ENCODE results near the gene ESRP2.

DNA sequence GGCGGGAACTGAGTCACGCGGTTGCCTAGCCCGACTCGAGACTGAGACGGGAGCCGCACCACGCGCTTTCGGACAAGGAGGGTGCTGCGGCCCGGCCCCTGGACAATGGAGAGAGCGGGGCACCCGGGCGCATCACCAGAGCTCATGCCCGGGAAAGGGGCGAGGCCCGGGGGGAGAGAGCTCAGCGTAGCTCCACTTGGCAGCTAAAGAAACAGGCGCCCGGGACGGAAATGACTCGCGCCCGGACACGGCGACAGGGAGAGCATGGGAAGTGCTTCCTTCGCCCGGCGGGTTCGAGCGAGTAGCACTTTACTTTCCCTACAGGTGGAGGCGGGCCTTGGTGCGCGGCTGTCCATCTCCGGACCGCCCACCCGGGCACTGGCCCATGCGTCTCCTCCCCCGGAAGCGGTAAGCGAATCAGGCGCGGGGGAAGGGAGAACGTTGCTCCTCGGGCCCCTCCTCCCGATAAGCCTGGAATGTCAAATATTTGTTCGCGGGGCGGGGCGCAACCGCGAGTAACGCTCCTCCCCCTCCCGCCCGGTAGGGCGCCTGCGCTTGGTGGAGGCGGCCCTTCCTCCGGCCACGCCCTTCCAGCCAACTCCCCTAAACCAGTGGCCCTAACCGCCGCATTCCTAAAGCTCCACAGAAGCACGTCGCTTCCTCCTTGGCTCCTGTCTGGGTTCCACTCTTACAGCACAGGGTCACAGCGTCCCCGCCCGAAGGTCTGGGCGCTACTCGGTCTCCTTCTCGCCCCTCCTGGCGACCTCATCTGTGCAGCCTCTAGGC is 1.5 kb upstream of the ESRP2 start:
- TF ChIP-seq, protein P1, sequence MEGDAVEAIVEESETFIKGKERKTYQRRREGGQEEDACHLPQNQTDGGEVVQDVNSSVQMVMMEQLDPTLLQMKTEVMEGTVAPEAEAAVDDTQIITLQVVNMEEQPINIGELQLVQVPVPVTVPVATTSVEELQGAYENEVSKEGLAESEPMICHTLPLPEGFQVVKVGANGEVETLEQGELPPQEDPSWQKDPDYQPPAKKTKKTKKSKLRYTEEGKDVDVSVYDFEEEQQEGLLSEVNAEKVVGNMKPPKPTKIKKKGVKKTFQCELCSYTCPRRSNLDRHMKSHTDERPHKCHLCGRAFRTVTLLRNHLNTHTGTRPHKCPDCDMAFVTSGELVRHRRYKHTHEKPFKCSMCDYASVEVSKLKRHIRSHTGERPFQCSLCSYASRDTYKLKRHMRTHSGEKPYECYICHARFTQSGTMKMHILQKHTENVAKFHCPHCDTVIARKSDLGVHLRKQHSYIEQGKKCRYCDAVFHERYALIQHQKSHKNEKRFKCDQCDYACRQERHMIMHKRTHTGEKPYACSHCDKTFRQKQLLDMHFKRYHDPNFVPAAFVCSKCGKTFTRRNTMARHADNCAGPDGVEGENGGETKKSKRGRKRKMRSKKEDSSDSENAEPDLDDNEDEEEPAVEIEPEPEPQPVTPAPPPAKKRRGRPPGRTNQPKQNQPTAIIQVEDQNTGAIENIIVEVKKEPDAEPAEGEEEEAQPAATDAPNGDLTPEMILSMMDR (IDR thresholded peaks at IDR 0.05; ENCODE audit: insufficient read depth, low read length), result no peak
- peak; percentile 4; the same call in 1 of the 2 replicates for TF ChIP-seq GABPA (IDR thresholded peaks at IDR 0.05; ENCODE audit: low read depth)
- peak; percentile 86 for TF ChIP-seq POLR2AphosphoS5 (IDR thresholded peaks at IDR 0.05; ENCODE audit: low read depth)
- TF ChIP-seq, protein P2, sequence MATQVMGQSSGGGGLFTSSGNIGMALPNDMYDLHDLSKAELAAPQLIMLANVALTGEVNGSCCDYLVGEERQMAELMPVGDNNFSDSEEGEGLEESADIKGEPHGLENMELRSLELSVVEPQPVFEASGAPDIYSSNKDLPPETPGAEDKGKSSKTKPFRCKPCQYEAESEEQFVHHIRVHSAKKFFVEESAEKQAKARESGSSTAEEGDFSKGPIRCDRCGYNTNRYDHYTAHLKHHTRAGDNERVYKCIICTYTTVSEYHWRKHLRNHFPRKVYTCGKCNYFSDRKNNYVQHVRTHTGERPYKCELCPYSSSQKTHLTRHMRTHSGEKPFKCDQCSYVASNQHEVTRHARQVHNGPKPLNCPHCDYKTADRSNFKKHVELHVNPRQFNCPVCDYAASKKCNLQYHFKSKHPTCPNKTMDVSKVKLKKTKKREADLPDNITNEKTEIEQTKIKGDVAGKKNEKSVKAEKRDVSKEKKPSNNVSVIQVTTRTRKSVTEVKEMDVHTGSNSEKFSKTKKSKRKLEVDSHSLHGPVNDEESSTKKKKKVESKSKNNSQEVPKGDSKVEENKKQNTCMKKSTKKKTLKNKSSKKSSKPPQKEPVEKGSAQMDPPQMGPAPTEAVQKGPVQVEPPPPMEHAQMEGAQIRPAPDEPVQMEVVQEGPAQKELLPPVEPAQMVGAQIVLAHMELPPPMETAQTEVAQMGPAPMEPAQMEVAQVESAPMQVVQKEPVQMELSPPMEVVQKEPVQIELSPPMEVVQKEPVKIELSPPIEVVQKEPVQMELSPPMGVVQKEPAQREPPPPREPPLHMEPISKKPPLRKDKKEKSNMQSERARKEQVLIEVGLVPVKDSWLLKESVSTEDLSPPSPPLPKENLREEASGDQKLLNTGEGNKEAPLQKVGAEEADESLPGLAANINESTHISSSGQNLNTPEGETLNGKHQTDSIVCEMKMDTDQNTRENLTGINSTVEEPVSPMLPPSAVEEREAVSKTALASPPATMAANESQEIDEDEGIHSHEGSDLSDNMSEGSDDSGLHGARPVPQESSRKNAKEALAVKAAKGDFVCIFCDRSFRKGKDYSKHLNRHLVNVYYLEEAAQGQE (IDR thresholded peaks at IDR 0.05; ENCODE audit: insufficient replicate concordance, low read depth), result peak; percentile 65
- no peak for TF ChIP-seq SPI1 (IDR thresholded peaks at IDR 0.05; ENCODE audit: borderline replicate concordance, low read depth)
